Measurements from ENCODE around the gene ITGB3BP.

ITGB3BP gene

GRCh38 chr1:63497577-63497976 lies 25.4 kb downstream of the ITGB3BP start:
- peaks cover 55% of the 10 kb centered on the region for H3K79me2 ChIP-seq (ENCODE audit: control insufficient read depth, low read length)
- peaks cover 44% of the 10 kb centered on the region for H3K36me3 ChIP-seq (ENCODE audit: control insufficient read depth, low read length)
- H3K9me3 ChIP-seq (ENCODE audit: control insufficient read depth, insufficient read depth, low read length), result no peaks in the 10 kb centered on the region
- no peaks in the 10 kb centered on the region for H4K20me1 ChIP-seq (ENCODE audit: control insufficient read depth, insufficient read depth, low read depth, low read length)
- no peak overlapping the region for H3K27ac ChIP-seq (ENCODE audit: low read depth, low read length)
- no peak overlapping the region for H3K4me3 ChIP-seq (ENCODE audit: low read length)
- H3K9me2 ChIP-seq (replicated peaks; ENCODE audit: control insufficient read depth, low read length), result no peaks in the 10 kb centered on the region
- H3K4me1 ChIP-seq (ENCODE audit: control insufficient read depth, low read length), result no peaks in the 10 kb centered on the region
- TF ChIP-seq EZH2phosphoT487 (IDR thresholded peaks at IDR 0.05; ENCODE audit: borderline replicate concordance, low read length) (no peak), CTCF (IDR thresholded peaks at IDR 0.05; ENCODE audit: low read depth, low read length, poor library complexity, severe bottlenecking) (no peak)
- no peaks in the 10 kb centered on the region for H3K27me3 ChIP-seq (ENCODE audit: control insufficient read depth, low read length)
- H3F3A ChIP-seq (ENCODE audit: control insufficient read depth, insufficient read depth), result no peaks in the 10 kb centered on the region; the same call in 1 of the 2 replicates
- H3K4me2 ChIP-seq (ENCODE audit: low read length), result no peak overlapping the region

- Histone ChIP-seq H4K20me1 (ENCODE audit: control insufficient read depth, insufficient read depth, low read depth, low read length) (no peaks in the 10 kb centered on the region), H3K4me3 (ENCODE audit: low read length) (no peak overlapping the region), H3K4me2 (ENCODE audit: low read length) (no peak overlapping the region), H3K9me2 (replicated peaks; ENCODE audit: control insufficient read depth, low read length) (no peaks in the 10 kb centered on the region), H3K9me3 (ENCODE audit: control insufficient read depth, insufficient read depth, low read length) (no peaks in the 10 kb centered on the region), H3K79me2 (ENCODE audit: control insufficient read depth, low read length) (peaks cover 16% of the 10 kb centered on the region), H3K27me3 (ENCODE audit: control insufficient read depth, low read length) (no peaks in the 10 kb centered on the region), H3K4me1 (ENCODE audit: control insufficient read depth, low read length) (no peaks in the 10 kb centered on the region), H3K36me3 (ENCODE audit: control insufficient read depth, low read length) (peaks cover 56% of the 10 kb centered on the region), H3K27ac (ENCODE audit: low read depth, low read length) (no peak overlapping the region), H3F3A (ENCODE audit: control insufficient read depth, insufficient read depth) (no peaks in the 10 kb centered on the region)
- TF ChIP-seq EZH2phosphoT487 (IDR thresholded peaks at IDR 0.05; ENCODE audit: borderline replicate concordance, low read length) (no peak), CTCF (IDR thresholded peaks at IDR 0.05; ENCODE audit: low read depth, low read length, poor library complexity, severe bottlenecking) (no peak)
These were observed 35.5 kb downstream of the ITGB3BP start for GRCh38 chr1:63487336-63488065.

- H3F3A ChIP-seq (ENCODE audit: control insufficient read depth, insufficient read depth), result no peaks in the 10 kb centered on the region
These were observed 36.4 kb downstream of the ITGB3BP start for GRCh38 chr1:63486629-63487028.

More at GRCh38 chr1:63486629-63487028, 36.4 kb downstream of the ITGB3BP start:
- TF ChIP-seq CTCF (IDR thresholded peaks at IDR 0.05; ENCODE audit: low read depth, low read length, poor library complexity, severe bottlenecking), result no peak
- TF ChIP-seq EZH2phosphoT487 (IDR thresholded peaks at IDR 0.05; ENCODE audit: borderline replicate concordance, low read length), result no peak
- Histone ChIP-seq H3K79me2 (ENCODE audit: control insufficient read depth, low read length) (peaks cover 10% of the 10 kb centered on the region), H3K27me3 (ENCODE audit: control insufficient read depth, low read length) (no peaks in the 10 kb centered on the region), H3K9me2 (replicated peaks; ENCODE audit: control insufficient read depth, low read length) (no peaks in the 10 kb centered on the region), H3K4me3 (ENCODE audit: low read length) (no peak overlapping the region), H4K20me1 (ENCODE audit: control insufficient read depth, insufficient read depth, low read depth, low read length) (no peaks in the 10 kb centered on the region), H3K36me3 (ENCODE audit: control insufficient read depth, low read length) (peaks cover 56% of the 10 kb centered on the region), H3K4me2 (ENCODE audit: low read length) (no peak overlapping the region), H3K9me3 (ENCODE audit: control insufficient read depth, insufficient read depth, low read length) (no peaks in the 10 kb centered on the region), H3K27ac (ENCODE audit: low read depth, low read length) (no peak overlapping the region), H3K4me1 (ENCODE audit: control insufficient read depth, low read length) (no peaks in the 10 kb centered on the region)

Measured in DOHH2 (cell line).